Myometrial cell (primary cell): ENCODE results near the gene STX5. TPM values are rescaled to one million over a fixed set of nuclear protein-coding genes. Genes with fewer than 3 reads are reported as not detected.

Experiments
- total RNA-seq: library from RNA; depleted of rRNA; stranded (reverse); fragments of >200 nt; gene quantifications from 2 replicates; pipeline ENCODE4 v1.2.3, GENCODE V29; 2015

Gene STX5
- total RNA-seq: 33.2 and 59.2 TPM in 2 replicates

GRCh38 chr11:62831520-62832335 is at the start of gene STX5:
STX5 (minus strand) TSS chr11:62832051; CDS start chr11:62831243, 808 bp downstream.

DNA sequence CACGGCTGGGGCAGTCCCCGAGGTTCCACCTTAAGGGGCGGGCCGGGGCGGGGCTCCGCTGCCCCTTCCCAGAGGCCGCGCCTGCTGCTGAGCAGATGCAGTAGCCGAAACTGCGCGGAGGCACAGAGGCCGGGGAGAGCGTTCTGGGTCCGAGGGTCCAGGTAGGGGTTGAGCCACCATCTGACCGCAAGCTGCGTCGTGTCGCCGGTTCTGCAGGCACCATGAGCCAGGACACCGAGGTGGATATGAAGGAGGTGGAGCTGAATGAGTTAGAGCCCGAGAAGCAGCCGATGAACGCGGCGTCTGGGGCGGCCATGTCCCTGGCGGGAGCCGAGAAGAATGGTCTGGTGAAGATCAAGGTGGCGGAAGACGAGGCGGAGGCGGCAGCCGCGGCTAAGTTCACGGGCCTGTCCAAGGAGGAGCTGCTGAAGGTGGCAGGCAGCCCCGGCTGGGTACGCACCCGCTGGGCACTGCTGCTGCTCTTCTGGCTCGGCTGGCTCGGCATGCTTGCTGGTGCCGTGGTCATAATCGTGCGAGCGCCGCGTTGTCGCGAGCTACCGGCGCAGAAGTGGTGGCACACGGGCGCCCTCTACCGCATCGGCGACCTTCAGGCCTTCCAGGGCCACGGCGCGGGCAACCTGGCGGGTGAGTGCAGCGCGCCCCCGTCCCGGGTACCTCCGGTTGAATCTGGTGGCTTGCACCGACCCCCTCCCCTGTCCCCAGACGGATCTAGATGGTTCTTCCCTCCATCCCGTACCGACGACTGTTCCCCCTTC is 49.1 kb upstream of the STX5 start, which contains the start of gene SLC3A2:
TSS of gene SLC3A2 (plus strand) at position 94 of the 776 bp plus-strand sequence. CDS start at position 222, 128 bp downstream.

GRCh38 chr11:62839050-62839945 is 7.4 kb upstream of the STX5 start, which contains the start of gene WDR74:
WDR74 (minus strand) TSS chr11:62839590; CDS start chr11:62839570, 20 bp downstream.

GRCh38 chr11:62832336-62833234 is 734 bp upstream of the STX5 start, which contains the start of gene TEX54:
TEX54 (minus strand) TSS chr11:62832841.

DNA sequence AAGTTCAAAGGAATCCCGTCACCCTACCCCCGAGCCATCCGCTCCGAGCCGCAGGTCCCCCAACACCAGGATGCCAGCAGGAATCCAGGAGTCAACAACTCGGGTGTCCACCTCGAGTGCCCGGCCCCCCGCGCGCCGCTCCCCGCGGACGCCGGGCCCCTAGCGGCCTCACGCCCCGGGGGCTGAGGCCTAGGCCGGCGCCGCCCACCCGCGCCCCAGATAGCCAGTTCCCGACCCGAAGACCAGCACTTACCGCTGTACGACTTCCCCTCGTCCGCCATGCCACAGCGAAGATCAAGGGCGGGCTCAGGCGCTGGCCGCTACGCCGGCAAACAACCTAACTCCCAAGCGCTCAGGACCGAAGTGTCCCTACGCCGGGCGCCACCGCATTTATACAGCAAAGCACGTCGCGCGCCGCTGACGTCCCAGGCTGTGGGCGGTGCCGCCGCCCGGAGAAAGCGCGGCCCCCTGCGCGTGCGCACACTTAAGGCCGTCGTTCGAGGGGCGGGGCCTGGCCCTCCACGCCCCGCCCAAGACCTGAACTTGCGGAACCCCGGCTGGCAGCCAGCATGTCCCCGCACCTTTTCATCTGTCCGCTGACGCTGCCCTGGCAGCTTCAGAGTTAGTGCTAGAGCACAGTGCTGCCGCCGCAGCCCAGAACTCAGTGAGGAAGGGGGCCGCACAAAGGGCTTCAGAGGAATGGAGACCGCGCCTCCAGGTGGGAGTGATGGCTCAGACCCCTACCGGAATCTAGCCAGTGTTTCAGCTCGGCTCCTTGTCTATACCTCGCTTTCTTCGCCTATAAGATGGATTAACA is 26.6 kb downstream of the STX5 start, which contains the start of gene NXF1:
TSS of gene NXF1 (minus strand) at position 365 of the 817 bp plus-strand sequence. CDS start at position 281, 84 bp downstream.

DNA sequence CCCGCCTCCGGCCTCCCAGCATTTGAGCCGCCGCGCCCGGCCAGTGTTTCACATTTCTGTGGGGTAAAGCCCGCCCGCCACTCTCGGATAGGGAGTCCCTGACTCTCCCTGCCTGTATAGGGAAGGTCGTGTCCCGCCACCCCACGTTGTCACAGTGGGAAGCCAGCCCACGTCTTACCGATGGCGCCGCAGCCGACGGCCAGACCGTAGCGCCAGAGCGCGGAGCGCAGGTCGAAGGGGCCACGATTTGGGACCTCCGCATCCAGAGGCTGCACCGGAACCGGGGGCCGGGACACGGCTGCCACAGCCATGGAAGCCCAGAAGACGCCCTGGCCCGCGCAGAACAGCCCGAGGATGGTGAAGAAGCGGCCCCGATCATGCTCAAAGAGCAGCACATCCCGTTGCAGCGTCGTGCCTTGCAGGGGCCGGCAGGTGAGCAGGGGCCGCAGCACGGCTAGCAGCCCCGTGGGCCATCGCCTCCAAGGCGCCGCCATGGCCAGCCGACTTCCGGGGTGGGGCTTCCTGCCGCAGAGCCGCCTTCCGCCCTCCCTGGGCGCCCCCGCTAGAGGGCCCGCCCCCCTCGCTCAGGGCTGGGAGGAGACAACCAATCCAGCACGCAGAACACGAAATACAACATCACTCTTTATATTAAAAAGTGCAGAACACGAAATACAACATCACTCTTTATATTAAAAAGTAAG is 40.2 kb downstream of the STX5 start, which contains the start of gene TMEM223:
TSS of gene TMEM223 (minus strand) at position 506 of the 701 bp plus-strand sequence. CDS start at position 494, 12 bp downstream.

DNA sequence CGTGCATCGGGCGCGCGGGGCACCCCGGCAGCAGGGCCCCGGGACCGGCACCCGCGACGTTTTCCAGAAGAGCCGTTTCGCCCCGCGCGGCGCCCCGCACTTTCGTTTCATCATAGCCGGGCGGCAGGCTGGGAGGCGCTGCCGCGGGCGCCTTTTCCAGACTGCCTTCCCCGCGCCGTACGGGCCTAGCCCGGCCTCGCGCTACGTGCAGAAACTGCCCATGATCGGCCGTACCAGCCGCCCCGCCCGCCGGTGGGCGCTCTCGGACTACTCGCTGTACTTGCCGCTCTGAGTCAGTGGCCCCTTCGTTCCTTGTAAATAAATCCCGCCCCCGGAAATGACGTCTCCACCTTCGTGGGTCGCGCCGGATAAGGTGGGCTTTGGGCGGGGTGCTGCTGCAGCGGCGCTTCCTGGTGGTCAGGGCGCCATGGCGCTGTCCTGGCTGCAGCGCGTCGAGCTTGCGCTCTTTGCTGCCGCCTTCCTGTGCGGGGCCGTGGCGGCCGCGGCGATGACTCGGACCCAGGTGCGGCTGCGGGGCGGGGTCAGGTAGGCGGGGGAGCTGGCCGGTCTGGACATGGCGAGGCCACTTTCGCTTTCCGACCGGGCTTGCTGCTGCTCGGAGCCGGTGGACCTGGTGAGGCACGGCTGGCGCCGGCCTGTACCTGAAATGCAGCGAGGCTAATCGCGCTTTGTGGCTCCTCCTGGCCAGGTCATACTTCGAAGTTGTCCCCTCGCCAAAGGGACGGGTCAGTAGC is 44.7 kb downstream of the STX5 start, which contains the start of gene TMEM179B:
TSS of gene TMEM179B (plus strand) at position 398 of the 755 bp plus-strand sequence. CDS start at position 428, 30 bp downstream.

GRCh38 chr11:62771144-62772021 is 60.5 kb downstream of the STX5 start, which contains the start of gene TAF6L:
TAF6L (plus strand) TSS chr11:62771396; CDS start chr11:62775784, 4,388 bp downstream.

Other genes with a start within 250 kb of the STX5 start
- 5.5 and 9.6 TPM in 2 replicates for gene TUT1, start 240.5 kb downstream of the STX5 start, total RNA-seq
- 81.7 and 109 TPM in 2 replicates for gene MTA2, start 230.2 kb downstream of the STX5 start, total RNA-seq
- 17.0 and 22.9 TPM in 2 replicates for gene EML3, start 219.3 kb downstream of the STX5 start, total RNA-seq
- 2.8 and 14.1 TPM in 2 replicates for gene ROM1, start 218.8 kb downstream of the STX5 start, total RNA-seq
- 48.4 and 56.2 TPM in 2 replicates for gene B3GAT3, start 210.1 kb downstream of the STX5 start, total RNA-seq
- gene GANAB, start 185.4 kb downstream of the STX5 start, total RNA-seq: 263 and 291 TPM in 2 replicates
- gene INTS5, start 178.7 kb downstream of the STX5 start, total RNA-seq: 20.6 and 26.2 TPM in 2 replicates
- gene C11orf98, start 166.8 kb downstream of the STX5 start, total RNA-seq: 47.0 and 88.6 TPM in 2 replicates
- gene CSKMT, start 166.7 kb downstream of the STX5 start, total RNA-seq: 2.9 and 20.2 TPM in 2 replicates
- 8.6 and 10.5 TPM in 2 replicates for gene UQCC3, start 160.4 kb downstream of the STX5 start, total RNA-seq
- 6.9 and 11.0 TPM in 2 replicates for gene LBHD1, start 159.8 kb downstream of the STX5 start, total RNA-seq
- gene UBXN1, start 153.0 kb downstream of the STX5 start, total RNA-seq: 97.7 and 109 TPM in 2 replicates
- gene LRRN4CL, start 142.5 kb downstream of the STX5 start, total RNA-seq: 5.8 and 6.6 TPM in 2 replicates
- gene BSCL2, start 124.6 kb downstream of the STX5 start, total RNA-seq: 79.6 and 137 TPM in 2 replicates
- not detected in 2 replicates for gene GNG3, start 124.4 kb downstream of the STX5 start, total RNA-seq
- gene HNRNPUL2, start 104.6 kb downstream of the STX5 start, total RNA-seq: 6.6 and 6.9 TPM in 2 replicates
- gene TTC9C, start 103.6 kb downstream of the STX5 start, total RNA-seq: 27.1 and 44.5 TPM in 2 replicates
- 6.1 and 10.3 TPM in 2 replicates for gene ZBTB3, start 77.9 kb downstream of the STX5 start, total RNA-seq
- gene POLR2G, start 70.5 kb downstream of the STX5 start, total RNA-seq: 96.1 and 114 TPM in 2 replicates
- 11.8 and 18.6 TPM in 2 replicates for gene TAF6L, start 60.7 kb downstream of the STX5 start, total RNA-seq
- 73.7 and 93.1 TPM in 2 replicates for gene TMEM179B, start 44.6 kb downstream of the STX5 start, total RNA-seq
- gene TMEM223, start 40.0 kb downstream of the STX5 start, total RNA-seq: 40.9 and 43.8 TPM in 2 replicates
- 26.2 and 30.5 TPM in 2 replicates for gene NXF1, start 26.6 kb downstream of the STX5 start, total RNA-seq
- not detected in 2 replicates for gene TEX54, start 790 bp upstream of the STX5 start, total RNA-seq
- gene WDR74, start 7.5 kb upstream of the STX5 start, total RNA-seq: 39.7 and 57.4 TPM in 2 replicates
- 216 and 237 TPM in 2 replicates for gene SLC3A2, start 48.8 kb upstream of the STX5 start, total RNA-seq
- gene CHRM1, start 89.3 kb upstream of the STX5 start, total RNA-seq: not detected in 2 replicates
- not detected in 2 replicates for gene SLC22A6, start 152.9 kb upstream of the STX5 start, total RNA-seq
- gene SLC22A8, start 183.8 kb upstream of the STX5 start, total RNA-seq: not detected in 2 replicates